ENCODE measurements around the gene PHYHD1.

The PHYHD1 gene

DNA sequence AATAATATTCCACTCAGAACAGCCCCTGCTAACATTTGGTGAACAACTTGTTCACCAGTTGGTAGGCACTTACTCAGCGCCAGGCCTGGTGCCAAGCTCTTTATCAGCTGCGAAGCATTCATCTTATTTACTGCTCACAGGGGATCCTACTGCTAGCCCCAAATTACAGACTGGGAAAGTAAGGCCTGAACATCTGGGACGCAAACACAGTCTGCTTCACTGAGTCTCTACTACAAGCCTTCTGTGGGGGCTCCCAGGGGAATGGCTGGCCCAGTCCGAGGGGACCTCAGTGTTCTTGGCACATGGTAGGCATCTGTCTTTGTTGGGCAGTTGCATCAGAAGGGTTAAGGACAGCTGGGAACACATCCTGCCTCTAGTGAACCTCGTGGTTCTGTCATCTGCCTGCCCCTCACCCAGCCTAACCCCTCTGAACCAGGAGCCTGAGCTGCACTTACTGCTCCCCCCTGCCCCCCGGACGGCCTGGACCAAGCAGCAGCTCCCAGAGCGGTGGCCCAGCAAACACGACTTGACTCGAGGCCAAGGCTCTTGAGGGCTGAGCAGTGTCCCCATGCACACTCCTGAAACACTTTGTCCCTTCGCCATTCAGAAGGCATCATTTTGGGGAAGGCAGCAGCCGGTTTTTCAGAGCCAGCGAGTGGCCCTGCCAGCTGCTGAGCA is at the start of gene PHYHD1:
Gene PHYHD1 (plus strand): TSS at position 602 of the 678 bp plus-strand sequence. CDS start 1,342 bp downstream, outside the sequence.
- DNase-seq (ENCODE audit: low read depth): no peak

DNA sequence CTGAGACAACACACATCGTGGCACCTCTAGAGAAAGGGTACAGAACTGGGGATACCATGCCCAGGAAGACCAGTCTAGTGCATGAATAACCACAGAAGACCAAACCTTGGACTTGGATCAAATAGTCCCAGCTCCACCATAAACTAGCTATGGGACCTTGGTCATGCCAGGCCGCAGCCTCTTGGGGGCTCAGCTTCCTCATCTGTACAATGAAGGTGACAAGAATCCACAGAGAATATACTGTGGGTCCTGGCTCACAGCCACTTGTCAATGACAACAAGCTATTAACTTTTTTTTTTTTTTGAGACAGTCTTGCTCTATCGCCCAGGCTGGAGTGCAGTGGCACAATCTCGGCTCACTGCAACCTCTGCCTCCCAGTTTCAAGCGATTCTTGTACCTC is 42.9 kb upstream of the PHYHD1 start:
- DNase-seq (ENCODE audit: low read depth): no peak

GRCh38 chr9:128881884-128882676 is 38.7 kb upstream of the PHYHD1 start, which contains the start of the genes KYAT1 and LRRC8A:
TSS of gene KYAT1 (minus strand) at chr9:128881950. CDS start at chr9:128845405, 36,545 bp downstream.
TSS of gene LRRC8A (plus strand) at chr9:128882133. CDS start at chr9:128907165, 25,032 bp downstream.
- peak; percentile 98 for DNase-seq (ENCODE audit: low read depth)

GRCh38 chr9:128882677-128883603 is 37.8 kb upstream of the PHYHD1 start:
- DNase-seq (ENCODE audit: low read depth): no peak

DNA sequence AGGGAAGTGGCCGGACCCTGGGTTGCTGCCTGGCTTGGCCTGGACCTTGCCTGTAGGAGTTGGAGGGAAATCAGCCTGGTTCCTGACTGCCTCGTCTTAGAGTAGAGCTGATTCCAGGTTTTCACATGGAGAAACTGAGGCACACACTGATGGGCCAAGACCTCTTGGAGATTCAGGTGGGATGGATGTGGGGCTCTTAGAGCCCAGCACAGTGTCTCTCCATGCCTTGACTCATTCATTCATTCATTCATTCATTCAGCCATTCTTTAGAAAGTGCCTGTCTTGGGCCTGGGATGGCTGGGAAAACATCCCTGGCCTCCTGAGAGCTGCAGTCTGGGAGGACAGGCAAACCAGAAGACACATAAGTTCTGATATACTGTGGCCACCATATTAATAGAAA is 36.6 kb upstream of the PHYHD1 start:
- no peak for DNase-seq (ENCODE audit: low read depth)

GRCh38 chr9:128885376-128885775 is 35.4 kb upstream of the PHYHD1 start:
- DNase-seq (ENCODE audit: low read depth): no peak

DNA sequence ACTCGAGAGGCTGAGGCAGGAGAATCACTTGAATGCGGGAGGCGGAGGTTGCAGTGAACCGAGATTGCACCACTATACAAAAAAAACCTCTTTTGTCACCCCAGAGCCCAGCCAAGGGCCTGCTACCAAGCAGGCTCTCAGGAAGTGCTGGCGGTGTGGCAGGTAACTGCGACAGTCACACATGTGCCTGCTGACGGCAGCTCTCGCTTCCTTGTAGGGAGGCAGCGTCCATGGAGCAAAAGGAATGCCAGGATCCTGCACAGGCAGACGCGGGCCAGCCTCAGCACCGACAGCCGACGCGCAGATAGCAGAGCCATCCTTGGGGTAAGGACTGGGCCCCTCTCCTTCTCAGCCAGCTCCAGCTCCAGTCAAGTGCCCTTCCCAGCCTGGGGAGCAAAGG is 35.0 kb upstream of the PHYHD1 start:
- no peak for DNase-seq (ENCODE audit: low read depth)

- no peak for DNase-seq (ENCODE audit: low read depth)
These were observed 34.4 kb upstream of the PHYHD1 start for GRCh38 chr9:128886211-128886891.

GRCh38 chr9:128887049-128887448 is 33.7 kb upstream of the PHYHD1 start:
- DNase-seq (ENCODE audit: low read depth): no peak

DNA sequence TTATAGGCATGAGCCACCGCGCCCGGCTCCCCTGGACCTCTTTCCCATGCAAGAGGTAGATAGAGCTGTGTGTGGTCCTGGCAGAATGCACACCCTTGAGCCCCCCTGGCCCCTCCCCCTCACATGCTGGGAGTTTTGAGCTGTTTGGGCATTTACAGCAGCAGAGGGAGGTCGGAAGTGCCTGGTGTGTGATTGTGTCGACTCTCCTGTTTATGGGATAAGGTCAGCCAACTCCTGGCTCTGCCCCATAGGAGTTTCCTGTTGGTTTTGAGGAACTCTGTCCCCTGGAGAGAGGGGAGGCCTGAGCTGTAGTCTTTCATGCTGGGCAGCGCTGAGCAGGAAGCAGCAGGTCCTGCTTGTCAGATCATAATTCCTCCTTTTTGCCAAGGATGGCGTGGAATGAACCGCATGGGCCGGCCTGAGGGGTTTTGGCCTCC is 32.9 kb upstream of the PHYHD1 start:
- no peak for DNase-seq (ENCODE audit: low read depth)

GRCh38 chr9:128891321-128892220 is 29.2 kb upstream of the PHYHD1 start:
- no peak for DNase-seq (ENCODE audit: low read depth)

DNA sequence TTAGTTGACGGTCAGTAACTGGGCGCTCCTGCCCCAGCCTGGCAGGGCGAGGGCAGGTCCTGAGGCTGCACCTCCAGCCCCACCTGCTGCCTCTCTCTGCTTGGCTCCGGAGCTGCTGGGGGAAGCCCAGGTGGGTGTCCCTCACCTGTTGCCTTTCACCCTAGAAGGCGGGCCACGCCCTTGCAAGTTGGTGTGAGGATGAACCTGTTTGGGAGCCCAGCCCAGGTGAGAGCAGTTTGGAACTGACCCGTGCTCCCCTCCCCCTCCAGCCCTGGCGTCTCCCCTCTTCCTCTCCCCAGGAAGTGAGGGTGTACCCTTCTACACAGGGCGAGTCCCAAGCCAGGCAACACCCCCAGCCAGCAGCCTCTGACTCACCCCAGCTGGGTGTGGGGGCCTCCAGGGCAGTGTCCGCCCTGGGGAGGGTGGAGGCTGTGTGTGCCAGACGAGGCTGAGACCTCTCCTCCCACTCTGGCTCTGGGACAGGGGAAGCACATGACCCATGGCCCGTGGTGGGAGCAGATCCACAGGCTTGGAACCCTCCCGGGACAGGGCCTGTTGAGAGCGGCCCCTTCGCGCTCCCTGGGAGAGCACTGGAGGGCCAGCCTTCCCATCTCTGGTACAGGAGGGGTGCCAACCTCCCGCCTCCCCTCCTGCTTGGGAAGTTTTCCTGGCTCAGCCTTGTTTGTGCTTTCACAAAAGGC is 28.4 kb upstream of the PHYHD1 start:
- DNase-seq (ENCODE audit: low read depth): peak; percentile 23

DNA sequence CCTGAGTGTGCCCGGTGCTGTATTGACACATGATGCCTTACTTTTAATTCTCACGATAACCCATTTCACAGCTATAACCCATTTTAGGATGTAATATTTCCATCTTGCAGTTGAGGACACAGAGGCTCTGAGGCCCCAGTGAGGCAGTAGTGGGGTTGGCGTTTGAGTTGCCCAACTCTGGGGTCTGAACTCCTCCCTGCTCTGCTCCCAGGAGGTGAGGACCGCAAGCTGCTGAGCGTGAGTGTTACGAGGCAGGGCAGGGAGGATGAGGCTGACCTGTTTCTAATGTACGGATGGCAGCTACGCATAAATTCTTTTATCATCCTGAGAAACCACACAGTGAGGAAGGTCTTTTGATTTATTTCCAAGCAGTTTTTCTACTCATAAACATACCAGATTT is 27.4 kb upstream of the PHYHD1 start:
- no peak for DNase-seq (ENCODE audit: low read depth)

GRCh38 chr9:128894764-128895163 is 26.0 kb upstream of the PHYHD1 start:
- DNase-seq (ENCODE audit: low read depth): no peak

DNA sequence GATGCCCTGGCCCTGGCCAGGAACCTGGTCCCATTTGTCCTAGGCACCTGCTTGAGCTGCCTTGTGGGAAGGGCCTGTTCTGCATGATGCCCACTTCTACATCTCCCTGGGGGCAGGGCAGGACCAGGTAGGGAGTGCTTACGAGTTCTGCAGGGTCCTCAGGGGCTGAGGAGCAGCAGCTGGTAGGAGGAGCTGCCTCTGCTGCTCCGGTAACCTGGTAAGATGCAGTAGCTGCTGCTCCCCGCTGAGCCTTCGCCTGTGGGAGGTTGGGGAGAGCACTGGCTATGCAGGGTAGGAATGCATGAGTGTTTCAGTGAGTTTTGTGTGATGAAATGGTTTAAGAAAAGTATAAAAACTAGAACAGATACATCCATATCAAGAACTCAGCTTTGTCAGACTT is 25.2 kb upstream of the PHYHD1 start:
- no peak for DNase-seq (ENCODE audit: low read depth)

GRCh38 chr9:128898382-128898781 is 22.4 kb upstream of the PHYHD1 start:
- no peak for DNase-seq (ENCODE audit: low read depth)

DNA sequence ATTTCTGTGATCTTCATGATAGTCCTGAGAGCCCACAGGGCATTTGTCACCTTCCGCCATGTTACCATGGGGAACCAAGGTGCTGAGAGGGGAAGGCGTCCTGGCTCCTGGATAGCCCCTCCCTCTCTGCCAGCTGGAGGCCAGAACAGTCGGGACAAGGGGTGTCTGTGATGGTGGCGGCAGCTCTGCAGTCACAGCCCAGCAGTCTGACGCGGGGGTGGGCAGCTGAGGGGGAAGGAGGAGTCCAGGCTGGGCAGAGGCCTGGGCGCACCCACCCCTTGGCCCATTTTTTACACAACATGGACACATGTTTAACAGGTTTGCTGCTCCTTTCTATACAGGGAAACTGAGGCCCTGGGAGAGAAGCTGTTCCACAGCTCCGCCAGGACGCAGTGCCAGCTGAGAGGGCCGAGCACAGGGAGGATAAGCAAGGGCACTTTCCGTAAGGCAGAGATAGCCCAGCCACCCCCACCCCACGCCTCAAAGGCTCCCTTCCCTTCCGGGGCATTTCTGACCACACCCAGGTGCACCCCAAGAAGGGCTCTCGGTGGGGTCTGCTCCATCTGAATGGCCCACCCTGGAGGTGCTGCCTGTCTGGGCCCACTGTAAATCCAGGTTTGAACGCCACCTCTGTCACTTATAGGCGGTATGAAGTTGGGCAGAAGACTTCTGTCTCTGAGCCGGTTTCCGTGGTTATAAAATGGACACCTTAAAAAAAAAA is 21.8 kb upstream of the PHYHD1 start:
- DNase-seq (ENCODE audit: low read depth): no peak

DNA sequence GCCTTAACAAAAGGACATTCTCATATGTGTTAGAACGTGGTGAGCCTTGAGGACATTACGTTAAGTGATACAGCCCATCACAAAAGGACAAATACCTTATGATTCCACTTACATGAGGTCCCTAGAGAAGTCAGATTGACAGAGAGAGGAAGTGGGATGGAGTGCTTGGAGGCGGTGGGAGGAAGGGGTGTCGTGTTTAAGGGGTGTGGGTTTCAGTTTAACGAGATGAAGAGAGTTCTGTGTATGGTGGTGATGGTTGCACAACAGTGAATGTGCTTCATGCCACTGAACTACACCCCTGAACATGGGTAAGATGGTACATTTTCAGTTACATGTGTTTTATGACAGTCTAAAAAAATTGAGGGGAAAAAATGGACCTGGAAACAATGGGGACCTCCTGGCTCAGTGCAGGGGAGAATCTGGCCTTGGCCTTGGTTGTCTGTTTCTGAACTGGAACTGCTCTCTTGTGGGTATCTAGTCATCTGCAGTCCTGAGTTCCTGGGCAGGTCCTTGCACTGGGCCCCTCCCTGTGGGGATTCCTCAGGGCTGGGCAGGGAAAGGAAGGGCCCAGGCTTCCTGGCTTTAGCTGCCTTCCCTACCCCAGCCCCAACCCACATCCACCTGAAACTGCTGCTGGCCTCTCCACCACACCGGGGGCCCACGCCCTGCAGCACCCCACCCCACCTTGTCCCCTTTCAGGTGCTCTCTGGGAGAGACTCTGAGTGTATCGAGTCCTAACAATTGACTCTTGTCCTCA is 21.0 kb upstream of the PHYHD1 start:
- DNase-seq (ENCODE audit: low read depth): no peak
